HG03064 (cell line): ENCODE results near the gene RADIL.

ENCODE experiments used
- ATAC-seq: cut with Tn5 transposase; IDR thresholded peaks from one replicate; pipeline ENCODE4 v1.9.1; 2021; ENCODE audit warnings: low read depth; ENCODE audit not compliant: unreplicated experiment

Gene RADIL

GRCh38 chr7:4884164-4884563 lies 648 bp upstream of the RADIL start:
- no peak for ATAC-seq

GRCh38 chr7:4883033-4883371 lies 514 bp downstream of the RADIL start:
- no peak for ATAC-seq

GRCh38 chr7:4882169-4883032 lies 1.1 kb downstream of the RADIL start:
- no peak for ATAC-seq

- no peak for ATAC-seq
Measured at GRCh38 chr7:4880218-4880617, 3.3 kb downstream of the RADIL start.

GRCh38 chr7:4879396-4880081 lies 4.0 kb downstream of the RADIL start:
- ATAC-seq = no peak

- no peak for ATAC-seq
Measured at GRCh38 chr7:4878336-4879335, 4.9 kb downstream of the RADIL start.

- ATAC-seq = no peak
Measured at GRCh38 chr7:4876586-4876985, 6.9 kb downstream of the RADIL start.

- no peak for ATAC-seq
Measured at GRCh38 chr7:4875391-4875790, 8.1 kb downstream of the RADIL start.

- ATAC-seq = no peak
Measured at GRCh38 chr7:4873071-4873944, 10.2 kb downstream of the RADIL start.

- ATAC-seq = no peak
Measured at GRCh38 chr7:4871930-4872675, 11.4 kb downstream of the RADIL start.

GRCh38 chr7:4871056-4871680 lies 12.3 kb downstream of the RADIL start:
- no peak for ATAC-seq

- no peak for ATAC-seq
Measured at GRCh38 chr7:4868493-4868892, 15.0 kb downstream of the RADIL start.

- no peak for ATAC-seq
Measured at GRCh38 chr7:4866528-4867496, 16.7 kb downstream of the RADIL start.

- no peak for ATAC-seq
Measured at GRCh38 chr7:4862156-4862555, 21.4 kb downstream of the RADIL start.

GRCh38 chr7:4861673-4862072 lies 21.8 kb downstream of the RADIL start, which contains the start of gene PAPOLB:
TSS of gene PAPOLB (minus strand) at chr7:4862030. CDS start at chr7:4861810, 220 bp downstream.
- no peak for ATAC-seq

- ATAC-seq = no peak
Measured at GRCh38 chr7:4861227-4861626, 22.3 kb downstream of the RADIL start.

GRCh38 chr7:4857189-4857588 lies 26.3 kb downstream of the RADIL start:
- no peak for ATAC-seq
